ENCODE measurements around the gene MRPL28.
A peak's percentile ranks its signal among the peaks of the same experiment; 100 is the strongest.
"Not testable (repeated sequence)": the region's sequence is repeated elsewhere in the genome, so short reads cannot be mapped to it uniquely, and the experiment has no call there.

MRPL28 gene

DNA sequence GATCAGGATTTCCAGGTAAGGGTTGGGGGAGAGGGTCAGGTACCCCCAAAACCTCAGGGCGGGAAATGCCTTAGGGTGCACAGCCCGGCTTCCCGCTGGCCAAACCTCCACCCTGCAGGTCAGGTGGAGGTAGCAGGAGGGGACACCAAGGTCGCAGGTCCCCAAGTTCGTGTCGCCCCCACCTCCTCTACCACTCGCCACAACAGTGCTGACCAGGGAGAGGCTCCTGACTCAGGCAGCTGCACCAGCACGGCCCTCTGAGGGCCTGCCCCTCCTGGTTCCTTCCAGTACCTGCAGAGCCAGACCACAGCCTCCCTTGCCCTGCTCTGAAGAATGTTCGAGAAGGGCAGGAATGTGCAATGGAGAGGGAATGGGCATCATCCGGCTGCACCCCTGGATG is 3.9 kb downstream of the MRPL28 start:
- peaks cover 22% of the 10 kb centered on the region for H3K36me3 ChIP-seq (ENCODE audit: low read depth)
- no peaks in the 10 kb centered on the region for H3K27me3 ChIP-seq (ENCODE audit: insufficient read depth, poor library complexity, severe bottlenecking)
- ATAC-seq (ENCODE audit: low read depth) (no peak), DNase-seq (ENCODE audit: low spot score) (peak; percentile 51)
- H3K4me3 ChIP-seq (ENCODE audit: severe bottlenecking) = no peak overlapping the region
- no peak overlapping the region for H3K27ac ChIP-seq (ENCODE audit: poor library complexity, severe bottlenecking)
- H3K4me1 ChIP-seq (ENCODE audit: insufficient read depth, poor library complexity, severe bottlenecking) = peaks cover 2% of the 10 kb centered on the region
- no peaks in the 10 kb centered on the region for H3K9me3 ChIP-seq (ENCODE audit: severe bottlenecking)
- TF ChIP-seq, protein P1, sequence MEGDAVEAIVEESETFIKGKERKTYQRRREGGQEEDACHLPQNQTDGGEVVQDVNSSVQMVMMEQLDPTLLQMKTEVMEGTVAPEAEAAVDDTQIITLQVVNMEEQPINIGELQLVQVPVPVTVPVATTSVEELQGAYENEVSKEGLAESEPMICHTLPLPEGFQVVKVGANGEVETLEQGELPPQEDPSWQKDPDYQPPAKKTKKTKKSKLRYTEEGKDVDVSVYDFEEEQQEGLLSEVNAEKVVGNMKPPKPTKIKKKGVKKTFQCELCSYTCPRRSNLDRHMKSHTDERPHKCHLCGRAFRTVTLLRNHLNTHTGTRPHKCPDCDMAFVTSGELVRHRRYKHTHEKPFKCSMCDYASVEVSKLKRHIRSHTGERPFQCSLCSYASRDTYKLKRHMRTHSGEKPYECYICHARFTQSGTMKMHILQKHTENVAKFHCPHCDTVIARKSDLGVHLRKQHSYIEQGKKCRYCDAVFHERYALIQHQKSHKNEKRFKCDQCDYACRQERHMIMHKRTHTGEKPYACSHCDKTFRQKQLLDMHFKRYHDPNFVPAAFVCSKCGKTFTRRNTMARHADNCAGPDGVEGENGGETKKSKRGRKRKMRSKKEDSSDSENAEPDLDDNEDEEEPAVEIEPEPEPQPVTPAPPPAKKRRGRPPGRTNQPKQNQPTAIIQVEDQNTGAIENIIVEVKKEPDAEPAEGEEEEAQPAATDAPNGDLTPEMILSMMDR (IDR thresholded peaks at IDR 0.05; ENCODE audit: poor library complexity, severe bottlenecking) = no peak

DNA sequence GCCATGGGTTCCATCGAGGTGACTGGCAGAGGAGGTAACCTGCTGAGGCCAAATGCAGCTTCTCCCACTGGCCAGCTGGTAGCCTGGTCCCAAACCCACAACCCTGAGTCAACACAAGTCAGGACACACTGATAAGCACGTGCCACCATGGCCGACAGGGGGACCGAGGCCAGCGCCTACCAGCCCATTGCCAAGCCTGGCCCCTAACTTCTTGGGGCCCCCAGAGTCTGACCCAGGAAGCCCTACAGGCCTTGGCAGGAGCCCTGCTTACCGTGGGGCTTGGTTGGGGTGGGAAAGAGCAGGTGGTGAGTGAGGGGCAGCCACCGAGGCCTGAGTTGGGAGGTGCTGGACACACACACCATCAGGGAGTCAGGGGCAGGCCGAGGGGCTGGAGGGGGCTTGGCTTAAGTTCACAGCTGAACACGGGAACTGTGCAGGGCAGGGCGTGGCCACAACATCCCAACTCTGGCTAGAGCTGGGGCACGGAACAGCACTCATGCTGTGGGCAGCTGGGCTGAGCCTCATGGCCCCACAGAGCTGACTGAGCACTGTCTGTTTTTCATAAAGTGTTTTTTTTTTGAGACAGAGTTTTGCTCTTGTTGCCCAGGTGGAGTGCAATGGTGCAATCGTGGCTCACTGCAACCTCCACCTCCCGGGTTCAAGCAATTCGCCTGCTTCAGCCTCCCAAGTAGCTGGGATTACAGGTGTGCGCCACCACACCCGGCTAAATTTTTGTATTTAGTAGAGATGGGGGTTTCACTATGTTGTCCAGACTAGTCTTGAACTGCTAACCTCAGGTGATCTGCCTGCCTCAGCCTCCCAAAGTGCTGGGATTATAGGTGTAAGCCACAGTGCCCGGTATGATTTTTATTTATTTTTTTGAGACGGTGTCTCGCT is 5.5 kb downstream of the MRPL28 start:
- no peaks in the 10 kb centered on the region for H3K27me3 ChIP-seq (ENCODE audit: insufficient read depth, poor library complexity, severe bottlenecking)
- no peak overlapping the region for H3K27ac ChIP-seq (ENCODE audit: poor library complexity, severe bottlenecking)
- H3K36me3 ChIP-seq (ENCODE audit: low read depth) = peaks cover 22% of the 10 kb centered on the region
- no peak overlapping the region for H3K4me3 ChIP-seq (ENCODE audit: severe bottlenecking)
- TF ChIP-seq, protein P1 (IDR thresholded peaks at IDR 0.05; ENCODE audit: poor library complexity, severe bottlenecking) = no peak
- peak; percentile 58 for DNase-seq (ENCODE audit: low spot score)
- H3K4me1 ChIP-seq (ENCODE audit: insufficient read depth, poor library complexity, severe bottlenecking) = no peaks in the 10 kb centered on the region
- no peaks in the 10 kb centered on the region for H3K9me3 ChIP-seq (ENCODE audit: severe bottlenecking)
- ATAC-seq (ENCODE audit: low read depth) = no peak

DNA sequence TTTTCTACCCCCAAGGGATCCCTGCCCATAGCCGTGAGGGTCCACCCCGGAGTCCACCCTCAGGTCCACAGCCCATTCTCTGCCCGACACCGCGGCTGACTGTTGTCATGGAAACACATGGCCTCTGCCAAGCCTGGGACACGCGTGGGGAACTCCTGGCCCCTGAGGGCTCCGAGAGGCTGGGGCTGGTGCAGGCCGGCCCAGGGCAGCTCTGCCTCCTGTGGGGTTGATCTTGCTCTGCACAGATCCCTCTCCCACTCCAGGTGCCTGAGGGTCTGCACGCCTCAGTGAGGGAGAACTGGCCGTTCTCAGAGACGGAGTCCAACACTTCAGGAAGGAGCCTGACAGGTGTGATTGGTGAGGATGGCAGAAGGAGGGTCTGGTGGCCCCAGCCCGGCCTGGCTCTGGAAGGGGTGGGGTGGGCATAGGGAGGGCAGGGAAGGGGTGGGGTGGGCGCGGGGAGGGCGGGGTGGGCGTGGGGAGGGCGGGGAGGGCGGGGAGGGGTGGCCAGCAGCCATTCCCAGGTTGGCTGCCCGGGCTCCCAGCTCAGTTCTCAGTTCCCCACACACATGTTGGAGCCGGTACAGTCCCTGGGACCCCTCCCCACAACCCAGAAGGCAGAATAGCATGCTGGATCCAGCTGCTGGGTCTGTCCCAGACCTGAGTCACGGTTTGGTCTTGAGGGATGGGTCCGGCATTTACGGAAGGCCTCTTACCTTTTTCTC is 6.4 kb downstream of the MRPL28 start:
- TF ChIP-seq, protein P1 (IDR thresholded peaks at IDR 0.05; ENCODE audit: poor library complexity, severe bottlenecking) = no peak
- ATAC-seq (ENCODE audit: low read depth) = no peak
- no peak overlapping the region for H3K4me3 ChIP-seq (ENCODE audit: severe bottlenecking)
- H3K36me3 ChIP-seq (ENCODE audit: low read depth) = peaks cover 19% of the 10 kb centered on the region
- DNase-seq (ENCODE audit: low spot score) = peak; percentile 66
- H3K4me1 ChIP-seq (ENCODE audit: insufficient read depth, poor library complexity, severe bottlenecking) = no peaks in the 10 kb centered on the region
- H3K27ac ChIP-seq (ENCODE audit: poor library complexity, severe bottlenecking) = no peak overlapping the region
- no peaks in the 10 kb centered on the region for H3K27me3 ChIP-seq (ENCODE audit: insufficient read depth, poor library complexity, severe bottlenecking)
- no peaks in the 10 kb centered on the region for H3K9me3 ChIP-seq (ENCODE audit: severe bottlenecking)

DNA sequence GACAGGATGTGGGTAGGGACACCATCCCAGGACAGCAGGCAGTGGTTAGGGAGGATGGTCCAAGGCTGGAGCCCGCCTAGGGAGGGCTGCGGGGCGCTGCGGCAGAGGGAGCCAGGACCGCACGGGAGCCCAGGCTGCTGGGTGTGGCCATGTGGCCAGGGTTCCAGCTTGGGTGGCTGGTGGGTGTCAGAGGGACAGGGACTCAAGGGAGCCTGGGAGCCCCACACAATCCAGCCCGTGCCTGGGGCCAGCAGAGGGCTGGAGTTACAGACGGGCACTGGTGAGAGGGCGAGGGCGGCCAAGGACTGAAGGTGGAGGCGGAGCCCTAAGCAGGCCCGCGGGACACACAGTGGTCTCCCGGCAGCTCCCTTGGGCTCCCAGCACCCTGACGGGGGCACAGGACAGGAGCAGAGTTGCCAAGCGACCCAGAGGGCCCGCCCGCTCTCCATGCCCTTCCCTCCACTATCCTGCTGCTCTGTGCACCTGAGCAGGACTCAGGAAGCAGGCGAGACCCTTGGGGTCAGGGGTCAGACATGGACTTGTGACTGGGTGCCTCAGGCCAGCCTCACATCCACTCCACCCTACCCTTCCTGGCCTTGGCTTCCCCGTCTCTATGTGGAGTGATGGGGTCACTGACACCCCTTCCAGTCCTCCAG is 7.1 kb downstream of the MRPL28 start:
- Histone ChIP-seq H3K9me3 (ENCODE audit: severe bottlenecking) (no peaks in the 10 kb centered on the region), H3K36me3 (ENCODE audit: low read depth) (peaks cover 12% of the 10 kb centered on the region), H3K4me1 (ENCODE audit: insufficient read depth, poor library complexity, severe bottlenecking) (no peaks in the 10 kb centered on the region), H3K27ac (ENCODE audit: poor library complexity, severe bottlenecking) (no peak overlapping the region), H3K4me3 (ENCODE audit: severe bottlenecking) (no peak overlapping the region), H3K27me3 (ENCODE audit: insufficient read depth, poor library complexity, severe bottlenecking) (no peaks in the 10 kb centered on the region)
- TF ChIP-seq, protein P1 (IDR thresholded peaks at IDR 0.05; ENCODE audit: poor library complexity, severe bottlenecking) = no peak
- no peak for ATAC-seq (ENCODE audit: low read depth)
- peak; percentile 59 for DNase-seq (ENCODE audit: low spot score)

DNA sequence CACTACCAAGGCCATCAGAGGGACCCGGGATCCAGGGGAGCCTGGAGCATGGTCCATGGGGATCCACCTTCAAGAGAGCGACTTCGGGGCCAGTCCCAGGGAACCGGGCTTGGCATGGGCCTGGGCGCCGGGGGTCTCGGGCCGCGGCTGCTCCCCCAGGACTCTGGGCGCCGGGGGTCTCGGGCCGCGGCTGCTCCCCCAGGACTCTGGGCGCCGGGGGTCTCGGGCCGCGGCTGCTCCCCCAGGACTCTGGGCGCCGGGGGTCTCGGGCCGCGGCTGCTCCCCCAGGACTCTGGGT is 7.7 kb downstream of the MRPL28 start:
- H3K9me3 ChIP-seq (ENCODE audit: severe bottlenecking); H3K4me1 ChIP-seq (ENCODE audit: insufficient read depth, poor library complexity, severe bottlenecking); ATAC-seq (ENCODE audit: low read depth): not testable (repeated sequence)

More for the DNA sequence above, 7.7 kb downstream of the MRPL28 start:
- not testable (repeated sequence) for H3K27me3 ChIP-seq (ENCODE audit: insufficient read depth, poor library complexity, severe bottlenecking); H3K27ac ChIP-seq (ENCODE audit: poor library complexity, severe bottlenecking); DNase-seq (ENCODE audit: low spot score); H3K4me3 ChIP-seq (ENCODE audit: severe bottlenecking)
- peaks cover 10% of the 10 kb centered on the region; the same call in 1 of the 2 replicates for H3K36me3 ChIP-seq (ENCODE audit: low read depth)

All from RWPE2 (cell line).